Panc1 (cell line): ENCODE data around the gene GPR37L1.

Experiments used
- CTCF ChIP-seq: fragments of 450-650 bp; IDR thresholded peaks from 2 replicates; pipeline ENCODE4 v1.5.1; 2017; ENCODE audit warnings: mild to moderate bottlenecking
- POLR2AphosphoS5 ChIP-seq: IDR thresholded peaks from 2 replicates; pipeline ENCODE4 v1.6.1; 2012; ENCODE audit warnings: mild to moderate bottlenecking, low read depth, low read length, moderate library complexity
- REST ChIP-seq, 2 experiments: IDR thresholded peaks; 2 replicates each; pipeline ENCODE4 v1.6.1; 2011 to 2012; ENCODE audit warnings: low read depth in 2 of 2, control low read depth in 1 of 2, low read length in 1 of 2, mild to moderate bottlenecking in 1 of 2, moderate library complexity in 1 of 2; ENCODE audit not compliant: insufficient read depth in 1 of 2
- TCF7L2 ChIP-seq: IDR thresholded peaks from 2 replicates; pipeline ENCODE4 v1.6.1; 2011; ENCODE audit warnings: mild to moderate bottlenecking, low read depth, low read length, inconsistent platforms

GRCh38 chr1:202133496-202133895, 10.8 kb downstream of the GPR37L1 start:
- no peak for TF ChIP-seq CTCF
- no peak for TF ChIP-seq POLR2AphosphoS5
- no peak for TF ChIP-seq REST (IDR thresholded peaks at IDR 0.05; ENCODE audit: insufficient read depth in 1 of 2, low read depth in 2 of 2, low read length in 1 of 2)
- TF ChIP-seq TCF7L2, result no peak
